ENCODE measurements around the gene KCNT1. TPM values are rescaled to one million over a fixed set of nuclear protein-coding genes. Genes with fewer than 3 reads are reported as not detected.

The KCNT1 gene
- total and polyA plus RNA-seq, 4 experiments from 2014 or later: 0.06 to 0.20 TPM; not detected in 2

- H3K27me3 ChIP-seq (ENCODE audit: insufficient read depth, low read length): no peaks in the 10 kb centered on the region
- H3K9me3 ChIP-seq (ENCODE audit: control insufficient read depth in 1 of 2, low read length in 2 of 2): no peaks in the 10 kb centered on the region
- H3K4me3 ChIP-seq (ENCODE audit: low read length in 2 of 2): no peak overlapping the region
- no peak overlapping the region for H3K27ac Mint-ChIP-seq
- POLR2A ChIA-PET (ENCODE audit: partially characterized antibody): no interaction called here
- H3K36me3 Mint-ChIP-seq: no peaks in the 10 kb centered on the region
- H3K27ac ChIP-seq (ENCODE audit: low read depth, low read length): no peak overlapping the region
- no peaks in the 10 kb centered on the region for H3K4me1 ChIP-seq (ENCODE audit: insufficient read depth, low read length)
- H3K36me3 ChIP-seq (ENCODE audit: insufficient read depth, low read length): no peaks in the 10 kb centered on the region
- H3K9me3 Mint-ChIP-seq: peaks cover 0 to 2% (median 0%) of the 10 kb centered on the region in 8 donors
- no peaks in the 10 kb centered on the region for H3K4me1 Mint-ChIP-seq
- no peak for DNase-seq
- no peaks in the 10 kb centered on the region for H3K27me3 Mint-ChIP-seq
- CTCF ChIA-PET (ENCODE audit: partially characterized antibody): no interaction called here
- intact Hi-C loops (cut with micrococcal nuclease): no loop called here
- H3K4me3 Mint-ChIP-seq: no peak overlapping the region
Observed at GRCh38 chr9:135782946-135783345, 81.0 kb downstream of the KCNT1 start.

- H3K36me3 ChIP-seq (ENCODE audit: insufficient read depth, low read length): no peaks in the 10 kb centered on the region
- H3K27me3 Mint-ChIP-seq: no peaks in the 10 kb centered on the region
- H3K27ac Mint-ChIP-seq: no peak overlapping the region
- intact Hi-C loops (cut with micrococcal nuclease): no loop called here
- no peak for DNase-seq
- H3K27ac ChIP-seq (ENCODE audit: low read depth, low read length): no peak overlapping the region
- H3K4me1 Mint-ChIP-seq: no peaks in the 10 kb centered on the region
- H3K4me1 ChIP-seq (ENCODE audit: insufficient read depth, low read length): no peaks in the 10 kb centered on the region
- ChIA-PET POLR2A (ENCODE audit: partially characterized antibody) (no interaction called here), CTCF (ENCODE audit: partially characterized antibody) (no interaction called here)
- peaks cover 0 to 2% (median 0%) of the 10 kb centered on the region in 8 donors for H3K9me3 Mint-ChIP-seq
- no peaks in the 10 kb centered on the region for H3K36me3 Mint-ChIP-seq
- no peaks in the 10 kb centered on the region for H3K9me3 ChIP-seq (ENCODE audit: control insufficient read depth in 1 of 2, low read length in 2 of 2)
- H3K27me3 ChIP-seq (ENCODE audit: insufficient read depth, low read length): no peaks in the 10 kb centered on the region
- H3K4me3 ChIP-seq (ENCODE audit: low read length in 2 of 2): no peak overlapping the region
- no peak overlapping the region for H3K4me3 Mint-ChIP-seq
Observed at GRCh38 chr9:135783540-135784245, 81.7 kb downstream of the KCNT1 start.

- no peak for DNase-seq
- Mint-ChIP-seq H3K36me3 (no peaks in the 10 kb centered on the region), H3K27ac (no peak overlapping the region)
Observed at GRCh38 chr9:135785013-135785575, 83.1 kb downstream of the KCNT1 start.

GRCh38 chr9:135786146-135786690, 84.2 kb downstream of the KCNT1 start:
- Histone ChIP-seq H3K4me3 (ENCODE audit: low read length in 2 of 2) (no peak overlapping the region), H3K36me3 (ENCODE audit: insufficient read depth, low read length) (no peaks in the 10 kb centered on the region), H3K27ac (ENCODE audit: low read depth, low read length) (no peak overlapping the region), H3K27me3 (ENCODE audit: insufficient read depth, low read length) (no peaks in the 10 kb centered on the region), H3K4me1 (ENCODE audit: insufficient read depth, low read length) (no peaks in the 10 kb centered on the region), H3K9me3 (ENCODE audit: control insufficient read depth in 1 of 2, low read length in 2 of 2) (no peaks in the 10 kb centered on the region)
- CTCF ChIA-PET (ENCODE audit: partially characterized antibody): no interaction called here
- Mint-ChIP-seq H3K9me3 (no peaks in the 10 kb centered on the region), H3K27ac (no peak overlapping the region), H3K36me3 (no peaks in the 10 kb centered on the region), H3K4me3 (no peak overlapping the region), H3K4me1 (no peaks in the 10 kb centered on the region), H3K27me3 (no peaks in the 10 kb centered on the region)
- no peak for DNase-seq
- POLR2A ChIA-PET (ENCODE audit: partially characterized antibody): no interaction called here
- intact Hi-C loops (cut with micrococcal nuclease): no loop called here

More at GRCh38 chr9:135785013-135785575, 83.1 kb downstream of the KCNT1 start:
- H3K4me3 ChIP-seq (ENCODE audit: low read length in 2 of 2): no peak overlapping the region
- no peaks in the 10 kb centered on the region for H3K4me1 ChIP-seq (ENCODE audit: insufficient read depth, low read length)
- H3K36me3 ChIP-seq (ENCODE audit: insufficient read depth, low read length): no peaks in the 10 kb centered on the region
- CTCF ChIA-PET (ENCODE audit: partially characterized antibody): no interaction called here
- H3K9me3 ChIP-seq (ENCODE audit: control insufficient read depth in 1 of 2, low read length in 2 of 2): no peaks in the 10 kb centered on the region
- H3K27ac ChIP-seq (ENCODE audit: low read depth, low read length): no peak overlapping the region
- no peaks in the 10 kb centered on the region for H3K27me3 ChIP-seq (ENCODE audit: insufficient read depth, low read length)
- no peaks in the 10 kb centered on the region for H3K4me1 Mint-ChIP-seq
- intact Hi-C loops (cut with micrococcal nuclease): no loop called here
- H3K4me3 Mint-ChIP-seq: no peak overlapping the region
- H3K9me3 Mint-ChIP-seq: peaks cover 0 to 2% (median 0%) of the 10 kb centered on the region in 8 donors
- no peaks in the 10 kb centered on the region for H3K27me3 Mint-ChIP-seq
- POLR2A ChIA-PET (ENCODE audit: partially characterized antibody): no interaction called here

- H3K27ac ChIP-seq (ENCODE audit: low read depth, low read length): no peak overlapping the region
- no peaks in the 10 kb centered on the region for H3K4me1 ChIP-seq (ENCODE audit: insufficient read depth, low read length)
- no peaks in the 10 kb centered on the region for H3K36me3 Mint-ChIP-seq
- H3K27me3 Mint-ChIP-seq: no peaks in the 10 kb centered on the region
- POLR2A ChIA-PET (ENCODE audit: partially characterized antibody): no interaction called here
- no peak overlapping the region for H3K27ac Mint-ChIP-seq
- no peaks in the 10 kb centered on the region for H3K9me3 Mint-ChIP-seq
- H3K4me1 Mint-ChIP-seq: no peaks in the 10 kb centered on the region
- no peak overlapping the region for H3K4me3 Mint-ChIP-seq
- no peaks in the 10 kb centered on the region for H3K36me3 ChIP-seq (ENCODE audit: insufficient read depth, low read length)
- no peak overlapping the region for H3K4me3 ChIP-seq (ENCODE audit: low read length in 2 of 2)
- no peak for DNase-seq
- intact Hi-C loops (cut with micrococcal nuclease): no loop called here
- no peaks in the 10 kb centered on the region for H3K9me3 ChIP-seq (ENCODE audit: control insufficient read depth in 1 of 2, low read length in 2 of 2)
- H3K27me3 ChIP-seq (ENCODE audit: insufficient read depth, low read length): no peaks in the 10 kb centered on the region
- CTCF ChIA-PET (ENCODE audit: partially characterized antibody): no interaction called here
Observed at GRCh38 chr9:135787317-135787716, 85.3 kb downstream of the KCNT1 start.

GRCh38 chr9:135787776-135788575, 86.0 kb downstream of the KCNT1 start:
- no peaks in the 10 kb centered on the region for H3K4me1 ChIP-seq (ENCODE audit: insufficient read depth, low read length)
- no peak overlapping the region for H3K4me3 Mint-ChIP-seq
- no peaks in the 10 kb centered on the region for H3K9me3 ChIP-seq (ENCODE audit: control insufficient read depth in 1 of 2, low read length in 2 of 2)
- no peaks in the 10 kb centered on the region for H3K9me3 Mint-ChIP-seq
- no peak overlapping the region for H3K27ac Mint-ChIP-seq
- no peaks in the 10 kb centered on the region for H3K27me3 Mint-ChIP-seq
- DNase-seq: no peak
- POLR2A ChIA-PET (ENCODE audit: partially characterized antibody): no interaction called here
- no peaks in the 10 kb centered on the region for H3K4me1 Mint-ChIP-seq
- H3K4me3 ChIP-seq (ENCODE audit: low read length in 2 of 2): no peak overlapping the region
- H3K27me3 ChIP-seq (ENCODE audit: insufficient read depth, low read length): no peaks in the 10 kb centered on the region
- no peaks in the 10 kb centered on the region for H3K36me3 Mint-ChIP-seq
- no peak overlapping the region for H3K27ac ChIP-seq (ENCODE audit: low read depth, low read length)
- intact Hi-C loops (cut with micrococcal nuclease): no loop called here
- no peaks in the 10 kb centered on the region for H3K36me3 ChIP-seq (ENCODE audit: insufficient read depth, low read length)
- CTCF ChIA-PET (ENCODE audit: partially characterized antibody): no interaction called here

GRCh38 chr9:135788576-135789300, 86.8 kb downstream of the KCNT1 start:
- no peak for DNase-seq
- no peaks in the 10 kb centered on the region for H3K9me3 ChIP-seq (ENCODE audit: control insufficient read depth in 1 of 2, low read length in 2 of 2)

More at GRCh38 chr9:135788576-135789300, 86.8 kb downstream of the KCNT1 start:
- no peaks in the 10 kb centered on the region for H3K36me3 Mint-ChIP-seq
- ChIA-PET POLR2A (ENCODE audit: partially characterized antibody) (no interaction called here), CTCF (ENCODE audit: partially characterized antibody) (no interaction called here)
- H3K27ac ChIP-seq (ENCODE audit: low read depth, low read length): no peak overlapping the region
- no peak overlapping the region for H3K27ac Mint-ChIP-seq
- intact Hi-C loops (cut with micrococcal nuclease): no loop called here
- no peaks in the 10 kb centered on the region for H3K4me1 ChIP-seq (ENCODE audit: insufficient read depth, low read length)
- H3K9me3 Mint-ChIP-seq: no peaks in the 10 kb centered on the region
- no peaks in the 10 kb centered on the region for H3K27me3 ChIP-seq (ENCODE audit: insufficient read depth, low read length)
- no peak overlapping the region for H3K4me3 ChIP-seq (ENCODE audit: low read length in 2 of 2)
- no peaks in the 10 kb centered on the region for H3K27me3 Mint-ChIP-seq
- no peaks in the 10 kb centered on the region for H3K4me1 Mint-ChIP-seq
- no peak overlapping the region for H3K4me3 Mint-ChIP-seq
- no peaks in the 10 kb centered on the region for H3K36me3 ChIP-seq (ENCODE audit: insufficient read depth, low read length)
